NCI-H2107 treated with DMSO at 0.1 percent for 48 hours (cell line): ENCODE results near the gene DDR1.
"Not testable (repeated sequence)": the region's sequence is repeated elsewhere in the genome, so short reads cannot be mapped to it uniquely, and the experiment has no call there.

ENCODE experiments used
- DNase-seq: peaks from one replicate; lab custom pipeline; 2025; ENCODE audit not compliant: unreplicated experiment; lab: John Stamatoyannopoulos, UW

DDR1 gene

DNA sequence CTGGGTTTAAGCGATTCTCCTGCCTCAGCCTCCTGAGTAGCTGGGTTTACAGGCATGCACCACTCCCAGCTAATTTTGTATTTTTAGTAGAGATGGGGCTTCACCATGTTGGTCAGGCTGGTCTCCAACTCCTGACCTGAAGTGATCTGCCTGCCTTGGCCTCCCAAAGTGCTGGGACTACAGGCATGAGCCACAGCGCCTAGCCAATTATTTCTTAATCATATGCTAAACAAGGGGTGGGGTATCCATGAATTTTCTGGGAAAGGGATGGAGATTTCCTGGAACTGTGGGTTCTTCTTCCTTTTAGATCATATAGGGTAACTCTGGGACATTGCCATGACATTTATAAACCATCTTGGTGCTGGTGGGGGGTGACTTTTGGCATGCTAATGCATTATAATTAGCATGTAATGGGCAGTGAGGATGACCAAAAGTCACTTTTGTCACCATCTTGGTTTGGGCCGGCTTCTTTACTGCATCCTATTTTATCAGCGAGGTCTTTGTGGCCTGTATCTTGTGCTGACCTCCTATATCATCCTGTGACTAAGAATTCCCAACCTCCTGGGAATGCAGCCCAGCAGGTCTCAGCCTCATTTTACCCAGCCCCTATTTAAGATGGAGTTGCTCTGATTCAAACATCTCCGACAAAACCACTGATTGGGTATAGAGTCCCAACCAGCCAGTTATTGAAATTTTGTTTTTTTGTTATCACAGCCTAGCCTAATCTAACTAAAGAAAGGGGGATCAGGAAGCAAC is 29.9 kb upstream of the DDR1 start:
- DNase-seq = no peak

DNA sequence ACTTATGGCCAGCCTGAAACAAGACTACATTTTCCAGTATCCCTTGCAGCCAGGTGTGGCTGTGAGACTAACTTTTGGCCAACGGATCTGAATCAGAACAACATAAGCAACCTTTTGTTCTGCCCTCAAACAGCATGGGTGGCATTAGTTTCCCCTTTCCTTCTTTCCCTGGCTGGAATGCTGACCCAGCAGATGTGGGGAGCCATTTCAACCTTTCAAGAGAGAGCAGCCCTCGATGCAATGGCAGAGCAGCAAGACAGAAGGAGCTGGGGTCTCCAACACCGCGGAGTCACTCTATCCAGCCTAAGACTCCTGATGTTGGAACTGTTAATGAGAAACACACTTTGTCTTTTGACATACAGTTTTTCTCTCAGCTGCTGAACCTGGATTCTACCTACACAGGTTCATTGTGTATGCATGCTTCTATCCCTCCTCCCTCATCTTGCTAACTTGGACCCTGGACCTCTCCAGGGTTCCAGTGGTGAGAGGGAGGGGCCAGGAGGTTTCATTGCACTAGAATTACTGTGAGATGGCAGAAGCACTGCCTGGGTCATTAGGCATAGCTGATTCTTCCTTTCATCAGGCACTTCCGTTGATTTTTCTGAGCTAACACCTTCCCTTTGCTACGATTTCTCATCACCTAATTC is 28.8 kb upstream of the DDR1 start:
- DNase-seq = no peak

DNA sequence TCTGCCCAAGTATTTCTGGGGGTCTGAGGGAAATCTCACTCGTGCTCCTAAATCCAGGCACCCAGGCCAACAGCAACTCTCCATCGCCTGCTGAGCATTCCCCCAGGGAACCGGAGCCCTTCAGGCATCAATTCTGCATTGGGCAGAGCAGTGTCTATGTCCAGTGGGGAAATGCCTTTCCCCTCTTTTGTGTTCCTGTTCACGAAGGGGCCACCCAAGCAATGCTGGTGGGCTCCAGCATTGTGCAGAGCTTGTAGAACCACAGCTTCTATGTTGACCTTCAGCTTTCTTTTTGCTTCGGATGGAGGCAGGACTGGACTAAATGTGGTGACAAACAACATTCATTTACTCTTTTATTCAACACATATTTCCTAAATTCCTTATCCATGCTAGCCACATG is 27.2 kb upstream of the DDR1 start:
- DNase-seq = no peak

DNA sequence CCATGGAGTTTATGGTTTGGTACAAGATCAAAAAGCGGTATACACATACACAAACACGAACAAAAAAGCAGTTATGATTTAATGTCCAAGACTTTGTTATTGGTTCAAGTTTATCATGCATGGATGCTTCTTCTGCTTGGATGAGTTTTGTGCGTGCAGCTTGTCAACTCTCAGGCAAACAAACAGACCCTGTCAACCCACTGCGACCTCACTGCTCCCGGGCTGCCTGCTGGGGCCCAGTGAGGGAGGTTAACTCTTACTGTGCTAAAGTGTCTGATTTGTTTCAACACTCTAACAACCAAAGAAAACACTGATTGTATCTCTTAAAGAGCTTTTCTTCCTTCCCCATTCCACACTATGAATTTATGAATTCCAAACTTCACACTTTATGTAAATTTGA is 26.8 kb upstream of the DDR1 start:
- DNase-seq = no peak

DNA sequence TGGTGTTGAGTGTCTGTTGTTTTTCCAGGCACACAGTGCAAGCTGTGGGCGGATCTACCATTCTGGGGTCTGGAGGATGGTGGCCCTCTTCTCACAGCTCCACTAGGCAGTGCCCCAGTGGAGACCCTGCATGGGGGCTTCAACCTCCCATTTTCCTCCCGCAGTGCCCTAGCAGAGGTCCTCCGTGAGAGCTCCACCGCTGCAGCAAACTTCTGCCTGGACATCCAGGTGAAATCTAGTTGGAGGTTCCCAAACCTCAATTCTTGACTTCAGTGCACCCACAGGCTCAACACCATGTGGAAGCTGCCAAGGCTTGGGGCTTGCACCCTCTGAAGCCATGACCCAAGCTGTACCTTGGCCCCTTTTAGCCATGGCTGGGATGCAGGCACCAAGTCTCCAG is 24.6 kb upstream of the DDR1 start:
- DNase-seq = not testable (repeated sequence)

DNA sequence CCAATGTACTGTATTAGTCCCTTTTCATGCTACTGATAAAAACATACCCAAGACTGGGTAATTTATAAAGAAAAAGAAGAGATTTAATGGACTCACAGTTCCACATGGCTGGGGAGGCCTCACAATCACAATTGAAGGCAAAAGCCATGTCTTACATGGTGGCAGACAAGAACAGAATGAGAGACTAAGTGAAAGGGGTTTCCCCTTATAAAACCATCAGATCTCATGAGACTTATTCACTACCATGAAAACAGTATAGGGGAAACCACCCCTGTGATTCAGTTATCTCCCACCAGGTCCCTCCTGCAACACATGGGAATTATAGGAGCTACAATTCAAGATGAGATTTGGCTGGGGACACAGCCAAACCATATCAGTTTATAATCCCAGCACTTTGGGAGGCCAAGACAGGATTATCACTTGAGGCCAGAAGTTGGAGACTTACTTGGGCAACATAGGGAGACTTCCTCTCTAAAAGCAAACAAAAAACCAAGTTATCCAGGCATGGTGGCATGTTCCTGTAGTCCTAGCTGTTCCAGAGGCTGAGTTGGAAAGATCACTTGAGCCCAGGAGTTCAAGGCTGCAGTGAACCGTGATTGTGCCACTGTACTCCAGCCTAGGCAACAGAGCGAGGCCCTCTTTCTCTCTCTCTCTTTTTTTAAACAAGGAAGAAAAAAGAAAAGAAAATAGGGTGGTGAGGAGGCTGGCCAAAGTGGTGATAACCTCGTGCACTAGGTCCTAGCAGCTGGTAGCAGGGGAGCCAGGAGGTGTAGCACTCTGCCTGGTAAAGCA is 22.9 kb upstream of the DDR1 start:
- DNase-seq = no peak

DNA sequence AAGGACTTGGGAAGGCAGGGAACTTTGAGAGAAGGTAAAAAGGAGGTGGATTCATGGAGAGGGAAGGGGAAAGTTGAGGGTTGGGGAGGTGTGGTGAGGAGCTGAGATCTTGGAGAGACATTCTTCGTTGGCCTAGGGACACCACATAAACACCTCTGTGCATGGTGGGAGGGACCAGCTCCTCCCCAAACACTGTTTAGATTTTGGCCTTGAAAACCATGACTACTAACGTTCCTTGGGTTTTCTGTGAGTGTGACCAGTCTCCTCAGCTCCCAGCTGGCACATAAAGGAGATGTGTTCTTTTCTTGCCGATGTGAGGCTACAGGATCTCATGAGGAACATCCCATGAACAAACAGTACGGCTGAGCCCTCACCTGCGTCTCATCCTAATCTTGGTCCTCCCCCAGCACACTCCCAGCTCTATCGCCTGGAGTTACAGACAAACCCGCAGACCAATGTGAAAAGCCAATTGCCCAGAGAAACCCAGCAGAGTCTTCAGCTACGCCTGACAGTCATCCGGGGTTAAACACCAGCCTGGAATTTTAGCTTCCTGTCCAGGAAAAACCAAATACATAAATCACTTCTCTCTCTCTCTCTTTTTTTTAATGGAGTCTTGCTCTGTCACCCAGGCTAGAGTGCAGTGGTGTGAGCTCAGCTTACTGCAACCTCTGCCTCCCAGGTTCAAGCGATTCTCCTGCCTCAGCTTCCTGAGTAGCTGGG is 22.0 kb upstream of the DDR1 start:
- DNase-seq = no peak

DNA sequence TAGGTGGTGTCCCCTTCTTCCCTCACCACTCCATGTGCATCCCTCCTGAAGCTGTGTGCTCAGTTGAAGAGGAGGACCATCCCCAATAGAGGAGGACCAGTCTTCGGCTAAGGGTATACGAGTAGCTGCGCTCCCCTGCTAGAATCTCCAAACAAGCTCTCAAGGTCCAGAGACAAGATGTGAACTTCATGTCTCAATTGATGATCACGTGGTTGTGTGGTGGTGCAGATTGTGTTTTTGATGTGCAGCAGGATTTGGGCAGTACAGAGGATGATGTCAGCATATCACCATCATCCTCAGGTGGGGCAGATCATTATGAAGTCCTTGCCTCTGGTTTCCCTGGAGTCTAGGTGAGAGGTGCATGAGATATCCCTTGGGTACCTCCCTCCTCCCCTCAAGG is 20.0 kb upstream of the DDR1 start:
- no peak for DNase-seq

DNA sequence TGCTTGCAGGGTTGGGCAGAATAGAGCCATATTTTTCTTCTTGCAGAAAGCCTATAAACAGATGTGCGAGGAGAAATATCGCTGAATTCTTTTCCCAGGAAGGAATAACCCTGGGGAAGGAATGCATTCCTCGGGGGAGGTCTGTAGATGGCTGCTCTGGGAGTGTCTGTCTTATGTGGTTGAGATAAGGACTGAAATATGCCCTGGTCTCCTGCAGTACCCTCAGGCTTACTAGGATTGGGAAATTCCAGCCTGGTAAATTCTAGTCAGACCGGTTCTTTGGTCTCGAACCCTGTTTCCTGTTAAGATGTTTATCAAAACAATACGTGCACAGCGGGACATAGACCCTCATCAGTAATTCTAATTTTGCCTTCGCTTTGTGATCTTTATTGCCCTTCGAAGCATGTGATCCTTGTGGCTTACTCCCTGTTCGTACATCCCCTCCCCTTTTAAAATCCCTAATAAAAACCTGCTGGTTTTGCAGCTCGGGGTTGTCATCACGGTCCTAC is 15.0 kb upstream of the DDR1 start:
- DNase-seq = not testable (repeated sequence)

DNA sequence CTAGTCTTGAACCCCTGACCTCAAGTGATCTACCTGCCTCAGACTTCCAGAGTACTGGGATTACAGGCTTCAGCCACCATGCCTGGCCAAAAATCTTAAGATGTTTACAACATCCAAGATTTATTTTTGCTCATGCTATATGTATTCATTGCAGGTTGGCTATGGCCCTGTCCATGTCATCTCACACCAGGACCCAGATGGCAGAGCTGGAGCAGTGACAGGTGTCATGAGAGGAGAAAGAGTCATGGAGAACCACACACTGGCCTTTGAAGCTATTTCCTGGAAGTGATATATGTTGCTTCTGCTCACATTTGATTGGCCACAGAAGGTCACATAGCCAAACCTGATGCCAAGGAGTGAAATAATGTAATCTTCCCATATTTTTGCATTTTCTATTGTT is 13.8 kb upstream of the DDR1 start:
- DNase-seq = no peak

DNA sequence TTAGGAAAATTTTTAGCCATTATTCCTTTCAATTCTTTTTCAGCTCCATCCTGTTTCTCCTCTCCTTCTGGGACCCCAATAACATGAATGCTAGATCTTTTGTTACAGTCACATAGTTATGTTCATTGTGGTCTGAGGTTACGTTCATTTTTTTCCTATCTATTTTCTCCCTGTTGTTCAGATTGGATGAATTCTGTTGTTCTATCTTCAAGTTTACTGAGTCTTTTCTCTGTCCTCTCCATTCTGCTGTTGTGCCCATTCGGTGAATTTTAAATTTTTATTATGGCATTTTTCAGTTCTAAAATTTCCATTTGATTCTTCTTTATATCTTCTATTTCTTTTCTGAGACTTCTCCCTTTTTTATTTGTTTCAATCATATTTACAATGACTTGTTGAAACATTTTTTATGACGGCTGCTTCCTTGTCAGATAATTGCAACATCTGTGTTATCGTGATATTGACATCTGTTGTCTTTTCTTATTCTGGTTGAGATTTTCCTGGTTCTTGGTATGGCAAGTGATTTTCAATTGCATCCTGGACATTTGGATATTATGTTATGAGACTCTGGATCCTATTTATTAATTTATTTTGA is 12.6 kb upstream of the DDR1 start:
- DNase-seq = no peak

DNA sequence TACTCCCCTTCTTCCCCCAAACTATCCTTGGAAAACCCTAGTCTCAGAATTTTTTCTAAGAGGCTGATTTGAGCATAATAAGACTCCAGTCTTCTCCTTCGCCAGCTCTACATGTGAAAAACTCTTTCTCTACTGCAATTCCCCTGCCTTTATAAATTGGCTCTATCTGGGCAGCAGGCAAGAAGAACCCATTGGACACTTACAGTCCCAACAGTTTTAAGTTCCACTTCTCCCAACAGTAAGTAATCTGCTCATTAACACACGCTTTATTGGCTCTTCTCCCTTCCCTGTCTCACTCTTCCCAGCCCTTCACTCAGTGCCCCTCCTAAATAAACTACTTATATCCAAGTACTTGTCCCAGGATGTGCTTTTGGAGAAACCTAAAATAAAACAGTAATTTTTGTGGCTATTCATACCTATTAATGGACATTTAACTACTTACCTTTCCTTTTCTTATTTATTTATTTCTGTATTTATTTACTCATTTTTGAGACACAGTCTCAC is 11.1 kb upstream of the DDR1 start:
- no peak for DNase-seq

DNA sequence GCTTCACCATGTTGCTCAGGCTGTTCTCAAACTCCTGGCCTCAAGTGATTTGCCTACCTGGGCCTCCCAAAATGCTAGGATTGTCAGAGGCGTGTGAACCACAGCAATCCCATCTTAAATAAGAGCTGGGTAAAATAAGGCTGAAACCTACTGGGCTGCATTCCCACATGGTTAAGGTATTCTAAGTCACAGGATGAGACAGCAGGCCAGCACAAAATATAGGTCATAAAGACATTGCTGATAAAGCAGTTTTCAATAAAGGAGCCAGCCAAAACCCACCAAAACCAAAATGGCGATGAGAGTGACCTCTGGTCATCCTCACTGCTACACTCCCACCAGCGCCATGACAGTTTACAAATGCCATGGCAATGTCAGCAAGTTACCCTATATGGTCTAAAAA is 10.5 kb upstream of the DDR1 start:
- DNase-seq = not testable (repeated sequence)

DNA sequence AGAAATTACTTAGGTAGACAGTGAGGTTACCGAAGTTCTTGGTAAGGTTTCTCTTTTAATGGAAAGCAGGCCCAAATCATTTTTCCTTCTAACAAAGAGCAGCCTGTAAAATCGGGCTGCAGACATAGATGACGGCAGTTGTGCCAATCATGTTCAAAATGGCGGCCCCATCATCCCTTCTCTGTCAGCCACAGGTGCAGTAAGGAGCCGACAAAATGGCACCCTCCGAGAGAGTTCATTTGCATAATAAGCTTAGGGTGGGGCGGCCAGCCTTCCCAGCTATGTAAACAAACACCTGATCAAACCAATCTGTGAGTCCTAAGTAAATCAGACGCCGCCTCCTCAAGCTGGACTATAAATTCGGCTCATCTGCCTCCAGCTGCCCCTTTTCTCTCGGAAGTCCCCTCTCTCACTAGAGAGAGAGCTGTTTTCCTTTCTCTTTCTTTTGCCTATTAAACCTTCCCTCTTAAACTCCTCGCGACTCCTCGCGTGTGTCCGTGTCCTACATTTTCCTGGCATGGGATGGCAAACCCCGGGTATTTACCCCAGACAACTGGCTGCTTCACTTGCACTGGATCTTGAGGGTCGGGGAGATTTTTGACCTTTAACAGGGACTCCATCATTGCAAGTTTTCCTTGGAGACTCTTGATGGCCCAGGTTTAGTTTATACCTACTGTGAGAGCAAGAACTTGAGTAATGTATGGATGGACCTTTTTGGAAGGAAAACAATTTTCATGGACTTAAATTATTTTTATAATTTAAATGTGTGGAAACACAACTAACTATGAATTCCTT is 8.9 kb upstream of the DDR1 start:
- DNase-seq = no peak

DNA sequence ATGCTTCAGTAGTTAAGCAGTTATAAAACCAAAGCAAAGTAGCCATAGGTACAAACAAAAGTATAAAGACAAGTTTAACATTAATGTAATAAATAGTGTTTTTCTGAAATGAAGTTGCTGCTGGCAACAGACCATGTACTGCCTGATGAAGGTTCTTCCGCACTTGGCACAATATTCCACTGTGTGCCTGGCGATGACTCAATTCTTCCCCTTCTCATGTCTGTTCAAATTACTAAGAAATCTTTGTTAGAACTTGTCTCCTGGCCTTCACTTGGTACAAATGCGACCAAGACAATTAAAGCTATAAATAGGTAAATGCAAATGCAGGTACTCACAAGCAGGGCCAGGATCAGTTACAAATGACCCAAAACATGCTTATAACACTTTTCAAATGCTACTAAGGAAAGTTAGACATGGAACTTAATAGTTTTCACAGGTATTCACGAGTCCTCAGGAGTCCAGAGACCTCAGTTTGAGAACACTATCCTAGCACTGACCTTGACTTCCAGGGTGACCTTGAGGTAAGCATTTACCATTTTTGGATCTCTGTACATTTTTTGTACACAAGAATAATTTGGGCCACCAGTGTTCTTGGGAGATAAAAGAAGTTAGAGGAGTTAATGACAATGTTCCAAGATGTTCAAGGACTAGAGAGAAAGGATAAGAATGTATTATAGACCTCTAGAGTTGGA is 8.1 kb upstream of the DDR1 start:
- DNase-seq = no peak

DNA sequence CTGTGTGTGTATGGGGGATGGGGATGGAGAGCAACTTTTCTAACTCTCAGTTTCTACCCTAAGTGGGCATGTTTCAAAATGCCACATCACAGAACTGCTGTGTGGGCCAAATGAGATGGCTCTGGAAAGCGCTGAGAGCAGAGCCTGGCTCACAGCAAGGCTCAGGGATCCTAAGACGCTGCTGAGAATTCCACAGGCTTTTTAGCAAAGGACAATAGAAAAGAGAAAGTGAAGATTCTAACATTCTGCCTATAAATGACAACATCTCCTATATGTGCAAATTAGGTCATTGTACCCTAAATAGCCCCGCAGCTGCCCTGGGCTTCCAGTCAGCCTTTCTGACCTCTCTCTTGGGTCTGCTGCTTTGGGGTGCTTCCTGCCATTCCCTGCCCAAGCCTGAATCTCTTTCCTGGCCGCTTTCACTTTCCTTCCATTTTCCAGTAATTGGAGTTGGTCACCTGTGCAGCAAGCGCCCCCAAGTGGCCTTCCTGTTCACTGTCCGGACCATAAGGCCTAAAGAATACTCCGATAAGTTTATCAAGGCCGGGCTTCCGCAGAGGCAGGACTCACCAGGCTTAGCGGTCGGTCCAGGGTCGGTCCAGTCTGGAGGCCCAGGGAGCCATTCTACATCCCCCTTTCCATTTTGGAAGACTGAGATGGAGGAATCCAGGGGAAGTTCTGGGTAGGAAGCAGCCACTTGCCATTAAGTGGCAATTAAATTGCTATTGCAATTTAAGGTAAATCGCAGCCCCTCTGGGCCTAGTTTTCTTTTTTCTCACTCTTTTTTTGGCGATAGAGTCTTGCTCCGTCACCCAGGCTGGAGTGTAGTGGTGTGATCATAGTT is 6.7 kb upstream of the DDR1 start:
- peak; percentile 51 for DNase-seq

DNA sequence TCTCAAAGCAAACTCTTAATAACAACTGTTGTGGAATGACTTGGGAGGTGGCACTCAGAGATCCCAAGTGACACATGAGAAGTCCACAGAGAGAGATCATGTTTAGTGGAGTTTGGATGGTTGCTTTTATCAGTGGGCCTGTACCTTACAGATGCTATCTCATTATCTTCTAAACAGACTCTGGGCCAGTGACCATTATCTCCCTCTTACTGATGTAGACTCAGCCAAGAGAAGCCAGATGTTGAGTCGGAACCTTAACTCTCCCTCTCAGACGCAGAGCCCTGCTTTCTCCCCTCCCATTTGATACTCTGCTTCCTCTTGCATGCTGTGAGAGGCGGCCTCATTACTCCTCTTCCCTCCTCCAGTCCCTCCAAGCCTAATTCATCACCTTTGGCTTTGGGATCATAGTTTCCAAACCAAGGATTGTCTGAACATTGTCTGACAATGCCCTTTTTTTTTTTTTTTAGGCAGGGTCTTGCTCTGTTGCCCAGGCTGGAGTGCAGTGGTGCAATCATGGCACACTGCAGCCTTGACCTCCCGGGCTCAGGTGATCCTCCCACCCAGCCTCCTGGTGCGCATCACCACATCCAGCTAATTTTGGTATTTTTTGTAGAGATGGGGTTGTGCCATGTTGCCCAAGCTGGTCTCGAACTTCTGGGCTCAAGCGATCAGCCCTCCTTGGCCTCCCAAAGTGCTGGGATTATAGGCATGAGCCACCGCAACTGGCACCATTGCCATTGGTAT is 4.5 kb upstream of the DDR1 start:
- DNase-seq = no peak
